ENCODE results near the gene BRD7.

- TF ChIP-seq TFCP2L1 (CRISPR knock-in tag; IDR thresholded peaks at IDR 0.05) = no peak
- TF ChIP-seq TP53 (CRISPR knock-in tag; IDR thresholded peaks at IDR 0.05) = no peak
- no peak for TF ChIP-seq POLR2A (IDR thresholded peaks at IDR 0.05; ENCODE audit: low read length)
- no peak for TF ChIP-seq CTCF (IDR thresholded peaks at IDR 0.05)
- no peak for TF ChIP-seq MAZ (IDR thresholded peaks at IDR 0.05; ENCODE audit: borderline replicate concordance, low read depth, low read length)
- no peak for TF ChIP-seq GATA3 (IDR thresholded peaks at IDR 0.05; ENCODE audit: borderline replicate concordance)
- no peak for TF ChIP-seq EP300 (IDR thresholded peaks at IDR 0.05)
- TF ChIP-seq RFX5 (IDR thresholded peaks at IDR 0.05) = no peak
- TF ChIP-seq JUN (IDR thresholded peaks at IDR 0.05) = no peak
- TF ChIP-seq HOXA7 (CRISPR knock-in tag; IDR thresholded peaks at IDR 0.05) = no peak
- no peak for TF ChIP-seq E2F6 (IDR thresholded peaks at IDR 0.05; ENCODE audit: borderline replicate concordance, low read depth)
- no peak for TF ChIP-seq CEBPB (IDR thresholded peaks at IDR 0.05)
- TF ChIP-seq CBX2 (IDR thresholded peaks at IDR 0.05; ENCODE audit: borderline replicate concordance, low read depth) = no peak
- TF ChIP-seq SMC3 (IDR thresholded peaks at IDR 0.05) = no peak
Measured at GRCh38 chr16:50335196-50335958, 33.4 kb downstream of the BRD7 start.

Data from A549 (cell line).